IMR-90 (cell line): Measurements from ENCODE around the gene CDH22. TPM values are rescaled to one million over a fixed set of nuclear protein-coding genes. Genes with fewer than 3 reads are reported as not detected.

ENCODE experiments used
- ATAC-seq: fragments of 200-7000 bp; cut with Tn5 transposase; 2 replicates; pipeline ENCODE4 v1.9.1; 2020; ENCODE audit warnings: low read depth, mild to moderate bottlenecking, moderate library complexity
- BruUV-seq: library from RNA; stranded (reverse); fragments of 400-500 nt; replicated peaks from 2 replicates; lab custom pipeline; 2021; lab: Mats Ljungman, UMichigan
- CTCF ChIA-PET: fragments of 300-600 bp; formaldehyde crosslinking; extraction: SDS; loops from one replicate; lab custom pipeline; 2021; ENCODE audit warnings: antibody characterized with exemption; lab: Yijun Ruan, JAX
- POLR2A ChIA-PET: fragments of 300-600 bp; sonication (Branson Sonifier 250); formaldehyde crosslinking; loops from one replicate; lab custom pipeline; 2022; ENCODE audit warnings: antibody characterized with exemption; ENCODE audit not compliant: unreplicated experiment; lab: Charles Lee
- DNase-seq: peaks from one replicate; pipeline ENCODE4 v3.0.0; 2013
- H2AFZ ChIP-seq: replicated peaks from 2 replicates; pipeline ENCODE3; 2013; ENCODE audit warnings: low read length, mild to moderate bottlenecking; ENCODE audit not compliant: poor library complexity
- H2AK5ac ChIP-seq: 2 replicates; pipeline ENCODE4 v1.6.1; 2013; ENCODE audit warnings: low read depth, low read length, inconsistent platforms
- H2AK9ac ChIP-seq: replicated peaks from 2 replicates; pipeline ENCODE3; 2013; ENCODE audit warnings: mild to moderate bottlenecking, low read depth, low read length, moderate library complexity; ENCODE audit not compliant: poor library complexity
- H2BK120ac ChIP-seq: 2 replicates; pipeline ENCODE4 v1.6.1; 2013; ENCODE audit warnings: low read depth, low read length, inconsistent platforms
- H2BK15ac ChIP-seq: 3 replicates; pipeline ENCODE4 v1.6.1; 2013; ENCODE audit warnings: low read depth, low read length, inconsistent platforms
- H2BK20ac ChIP-seq: 2 replicates; pipeline ENCODE4 v1.6.1; 2013; ENCODE audit warnings: low read depth, mild to moderate bottlenecking, inconsistent platforms, low read length, moderate library complexity
- H2BK5ac ChIP-seq: 2 replicates; pipeline ENCODE4 v1.6.1; 2013; ENCODE audit warnings: mild to moderate bottlenecking, low read depth, low read length, inconsistent platforms; ENCODE audit not compliant: poor library complexity, severe bottlenecking
- H3K14ac ChIP-seq: replicated peaks from 2 replicates; pipeline ENCODE4 v1.6.1; 2013; ENCODE audit warnings: low read depth, low read length, inconsistent platforms
- H3K18ac ChIP-seq: 2 replicates; pipeline ENCODE4 v1.6.1; 2013; ENCODE audit warnings: low read depth, low read length, control low read depth
- H3K23ac ChIP-seq: 2 replicates; pipeline ENCODE4 v1.6.1; 2013; ENCODE audit warnings: low read depth, low read length, inconsistent platforms
- H3K27ac ChIP-seq: 2 replicates; pipeline ENCODE4 v1.5.1; 2013; ENCODE audit warnings: mild to moderate bottlenecking, control low read depth, low read length; ENCODE audit not compliant: insufficient read depth
- H3K27me3 ChIP-seq: 2 replicates; pipeline ENCODE4 v1.6.1; 2013; ENCODE audit warnings: low read length; ENCODE audit not compliant: control insufficient read depth, insufficient read depth
- H3K36me3 ChIP-seq: 2 replicates; pipeline ENCODE4 v1.6.1; 2013; ENCODE audit warnings: low read length, mixed read lengths; ENCODE audit not compliant: control insufficient read depth, insufficient read depth
- H3K4ac ChIP-seq: 2 replicates; pipeline ENCODE4 v1.6.1; 2013; ENCODE audit warnings: low read depth, low read length, inconsistent platforms
- H3K4me1 ChIP-seq: 2 replicates; pipeline ENCODE4 v1.6.1; 2013; ENCODE audit warnings: low read length, mixed read lengths; ENCODE audit not compliant: control insufficient read depth, insufficient read depth
- H3K4me2 ChIP-seq: 2 replicates; pipeline ENCODE4 v1.6.1; 2013; ENCODE audit warnings: low read depth, mild to moderate bottlenecking, control low read depth, low read length, moderate library complexity
- H3K4me3 ChIP-seq: 2 replicates; pipeline ENCODE4 v1.5.1; 2013; ENCODE audit warnings: low read depth, mild to moderate bottlenecking, control low read depth, low read length, moderate library complexity; ENCODE audit not compliant: insufficient read depth
- H3K56ac ChIP-seq: 2 replicates; pipeline ENCODE4 v1.6.1; 2013; ENCODE audit warnings: low read length, inconsistent platforms; ENCODE audit not compliant: insufficient read depth; ENCODE audit errors: extremely low read depth
- H3K79me1 ChIP-seq, 2 experiments: 2 replicates each; pipeline ENCODE4 v1.6.1; 2013; ENCODE audit warnings: low read length in 2 of 2, inconsistent platforms in 1 of 2, low read depth in 1 of 2
- H3K9ac ChIP-seq: 2 replicates; pipeline ENCODE4 v1.6.1; 2013; ENCODE audit warnings: low read depth, low read length, control low read depth
- H3K9me1 ChIP-seq: 2 replicates; pipeline ENCODE4 v1.6.1; 2013; ENCODE audit warnings: low read length, inconsistent platforms; ENCODE audit not compliant: insufficient read depth
- H3K9me3 ChIP-seq: 2 replicates; pipeline ENCODE4 v1.6.1; 2013; ENCODE audit warnings: low read length; ENCODE audit not compliant: control insufficient read depth, insufficient read depth
- H4K20me1 ChIP-seq: 2 replicates; pipeline ENCODE4 v1.6.1; 2013; ENCODE audit warnings: low read length, inconsistent platforms; ENCODE audit not compliant: insufficient read depth
- H4K5ac ChIP-seq: 2 replicates; pipeline ENCODE4 v1.6.1; 2013; ENCODE audit warnings: mild to moderate bottlenecking, low read depth, low read length, control low read depth
- H4K8ac ChIP-seq, 2 experiments: 2 replicates each; pipeline ENCODE4 v1.6.1; 2013; ENCODE audit warnings: low read depth in 2 of 2, low read length in 2 of 2, control low read depth in 1 of 2, inconsistent platforms in 1 of 2
- H4K91ac ChIP-seq: 2 replicates; pipeline ENCODE4 v1.6.1; 2013; ENCODE audit warnings: low read depth, low read length, inconsistent platforms; ENCODE audit not compliant: insufficient read depth
- BHLHE40 ChIP-seq: fragments of 150-350 bp; IDR thresholded peaks from 2 replicates; pipeline ENCODE4 v1.6.1; 2016; ENCODE audit warnings: mild to moderate bottlenecking, low read depth, low read length
- CEBPB ChIP-seq: IDR thresholded peaks from 2 replicates; pipeline ENCODE4 v1.6.1; 2012; ENCODE audit warnings: low read depth, low read length, improper control_type of control experiment
- CTCF ChIP-seq: conservative IDR thresholded peaks from 2 replicates; pipeline ENCODE4 v1.5.1; 2012; ENCODE audit warnings: mild to moderate bottlenecking, low read depth, low read length, improper control_type of control experiment
- FOS ChIP-seq: fragments of 150-350 bp; IDR thresholded peaks from 2 replicates; pipeline ENCODE4 v1.6.1; 2016; ENCODE audit warnings: low read depth, low read length
- MAFK ChIP-seq: IDR thresholded peaks from 2 replicates; pipeline ENCODE4 v1.6.1; 2012; ENCODE audit warnings: low read depth, low read length, improper control_type of control experiment
- MAZ ChIP-seq: IDR thresholded peaks from 2 replicates; pipeline ENCODE4 v1.6.1; 2012; ENCODE audit warnings: low read depth, mild to moderate bottlenecking, low read length, improper control_type of control experiment, moderate library complexity, borderline replicate concordance
- MXI1 ChIP-seq: IDR thresholded peaks from 2 replicates; pipeline ENCODE4 v1.6.1; 2012; ENCODE audit warnings: low read depth, mild to moderate bottlenecking, low read length, moderate library complexity, borderline replicate concordance
- NFE2L2 ChIP-seq: fragments of 150-350 bp; IDR thresholded peaks from 2 replicates; pipeline ENCODE4 v1.6.1; 2016; ENCODE audit warnings: low read depth, mild to moderate bottlenecking, low read length
- RAD21 ChIP-seq: IDR thresholded peaks from 2 replicates; pipeline ENCODE4 v1.6.1; 2012; ENCODE audit warnings: low read length, improper control_type of control experiment
- RCOR1 ChIP-seq: IDR thresholded peaks from 2 replicates; pipeline ENCODE4 v1.6.1; 2012; ENCODE audit warnings: mild to moderate bottlenecking, low read length, improper control_type of control experiment; ENCODE audit not compliant: insufficient replicate concordance
- RFX5 ChIP-seq: IDR thresholded peaks from 2 replicates; pipeline ENCODE4 v1.8.0; 2012; ENCODE audit warnings: low read depth, mild to moderate bottlenecking, low read length, moderate library complexity
- SMC3 ChIP-seq: fragments of 150-350 bp; IDR thresholded peaks from 2 replicates; pipeline ENCODE4 v1.6.1; 2016; ENCODE audit warnings: low read depth, mild to moderate bottlenecking, antibody characterized with exemption, low read length, moderate library complexity
- USF2 ChIP-seq: fragments of 150-350 bp; IDR thresholded peaks from 2 replicates; pipeline ENCODE4 v1.6.1; 2017; ENCODE audit warnings: mild to moderate bottlenecking, antibody characterized with exemption, low read length, low read depth
- WGBS, 2 experiments: methylation state at CpG; one replicate each; pipeline versions ENCODE4 v1.1.5 to v1.1.7; 2013; ENCODE audit warnings: missing lambda C conversion rate in 2 of 2; ENCODE audit not compliant: insufficient read length in 1 of 2; ENCODE audit errors: extremely low coverage in 2 of 2; 5-methylcytosine and 5-hydroxymethylcytosine counted together
- dilution Hi-C: fragments of 300-500 bp; cut with HindIII; formaldehyde crosslinking; loops from one replicate; pipeline ENCODE4 v1.14.3; 2018; ENCODE audit warnings: low sequenced_read_pairs; ENCODE audit not compliant: unreplicated experiment
- in situ Hi-C: fragments of 300-500 bp; cut with MboI; formaldehyde crosslinking; loops from 3 replicates; pipeline ENCODE4 v1.14.3; 2019; ENCODE audit warnings: low sequenced_read_pairs, inconsistent platforms, mixed read lengths
- intact Hi-C: fragments of 100-400 bp; cut with micrococcal nuclease; formaldehyde crosslinking; loops from 2 replicates; pipeline ENCODE4 v1.10.0; 2022
- polyA plus RNA-seq, 3 experiments: library from polyadenylated mRNA; depleted of rRNA; stranded (reverse); fragments of >200 nt; gene quantifications; 2 replicates each; pipeline ENCODE4 v1.2.3, GENCODE V29; 2012; ENCODE audit warnings: low replicate concordance in 1 of 3
- total RNA-seq: library from RNA; depleted of rRNA; stranded (reverse); fragments of >200 nt; gene quantifications from 2 replicates; pipeline ENCODE4 v1.2.3, GENCODE V29; 2012

The CDH22 gene
- total and polyA plus RNA-seq, 2 of the 4 experiments (the other 2 are of a cell fraction), result not detected

GRCh38 chr20:46191168-46191540 is 117.1 kb downstream of the CDH22 start:
- no peak overlapping the region for H3K56ac ChIP-seq
- CTCF ChIA-PET, result no interaction called here
- H3K9me3 ChIP-seq, result no peaks in the 10 kb centered on the region
- no peak overlapping the region for H3K18ac ChIP-seq
- no peak overlapping the region for H3K4me2 ChIP-seq
- peaks cover 12% of the 10 kb centered on the region for H3K27me3 ChIP-seq
- H2BK5ac ChIP-seq, result no peak overlapping the region
- BruUV-seq, result no TSS peak
- no peak overlapping the region for H3K4me3 ChIP-seq
- no CpG with 5 or more reads among the region's 4 CpGs for WGBS, 2 experiments
- H3K23ac ChIP-seq, result no peak overlapping the region
- no peak overlapping the region for H3K4ac ChIP-seq
- H2AK5ac ChIP-seq, result no peak overlapping the region
- no peaks in the 10 kb centered on the region for H3K4me1 ChIP-seq
- H2BK15ac ChIP-seq, result no peak overlapping the region
- no peak overlapping the region for H3K27ac ChIP-seq
- H3K36me3 ChIP-seq, result no peaks in the 10 kb centered on the region
- ATAC-seq (no peak), DNase-seq (no peak)
- H4K8ac ChIP-seq, result no peak overlapping the region
- no peaks in the 10 kb centered on the region for H3K79me1 ChIP-seq
- dilution Hi-C loops, result no loop called here
- H2AK9ac ChIP-seq, result no peak overlapping the region
- no peaks in the 10 kb centered on the region for H3K9me1 ChIP-seq
- no peak overlapping the region for H4K91ac ChIP-seq
- in situ Hi-C loops, result no loop called here
- H2BK120ac ChIP-seq, result no peak overlapping the region
- no peak overlapping the region for H3K9ac ChIP-seq
- H2BK20ac ChIP-seq, result no peak overlapping the region
- H4K5ac ChIP-seq, result no peak overlapping the region
- no peak overlapping the region for H3K14ac ChIP-seq
- no peak overlapping the region for H2AFZ ChIP-seq
- H4K20me1 ChIP-seq, result no peaks in the 10 kb centered on the region; the same call in 1 of the 2 replicates
- POLR2A ChIA-PET, result no interaction called here
- no peak for TF ChIP-seq RFX5
- no peak for TF ChIP-seq RCOR1
- TF ChIP-seq MAFK, result no peak
- TF ChIP-seq SMC3, result no peak
- no peak for TF ChIP-seq NFE2L2
- TF ChIP-seq CEBPB, result no peak
- TF ChIP-seq MXI1, result no peak
- no peak for TF ChIP-seq BHLHE40
- TF ChIP-seq MAZ, result no peak
- TF ChIP-seq RAD21, result no peak
- no peak for TF ChIP-seq USF2
- no peak for TF ChIP-seq FOS
- TF ChIP-seq CTCF, result no peak
- intact Hi-C loops, result no loop called here
